ENCODE measurements around the gene OGDH. TPM values are rescaled to one million over a fixed set of nuclear protein-coding genes. Genes with fewer than 3 reads are reported as not detected.
"Not testable (repeated sequence)": the region's sequence is repeated elsewhere in the genome, so short reads cannot be mapped to it uniquely, and the experiment has no call there.

Gene OGDH
- total RNA-seq, 6 experiments from 2014 or later = 77.8 to 88.2 (median 80.2) TPM

- Mint-ChIP-seq H3K27me3 (ENCODE audit: insufficient read depth) (no peaks in the 10 kb centered on the region), H3K4me3 (peak overlapping the region; percentile 91), H3K27ac (peak overlapping the region; percentile 95; the same call in 1 of the 2 replicates), H3K9me3 (no peaks in the 10 kb centered on the region), H3K4me1 (ENCODE audit: low read depth) (peaks cover 24% of the 10 kb centered on the region), H3K36me3 (ENCODE audit: low read depth) (peaks cover 19% of the 10 kb centered on the region)
- no peak for DNase-seq
- TF ChIP-seq, protein P1, sequence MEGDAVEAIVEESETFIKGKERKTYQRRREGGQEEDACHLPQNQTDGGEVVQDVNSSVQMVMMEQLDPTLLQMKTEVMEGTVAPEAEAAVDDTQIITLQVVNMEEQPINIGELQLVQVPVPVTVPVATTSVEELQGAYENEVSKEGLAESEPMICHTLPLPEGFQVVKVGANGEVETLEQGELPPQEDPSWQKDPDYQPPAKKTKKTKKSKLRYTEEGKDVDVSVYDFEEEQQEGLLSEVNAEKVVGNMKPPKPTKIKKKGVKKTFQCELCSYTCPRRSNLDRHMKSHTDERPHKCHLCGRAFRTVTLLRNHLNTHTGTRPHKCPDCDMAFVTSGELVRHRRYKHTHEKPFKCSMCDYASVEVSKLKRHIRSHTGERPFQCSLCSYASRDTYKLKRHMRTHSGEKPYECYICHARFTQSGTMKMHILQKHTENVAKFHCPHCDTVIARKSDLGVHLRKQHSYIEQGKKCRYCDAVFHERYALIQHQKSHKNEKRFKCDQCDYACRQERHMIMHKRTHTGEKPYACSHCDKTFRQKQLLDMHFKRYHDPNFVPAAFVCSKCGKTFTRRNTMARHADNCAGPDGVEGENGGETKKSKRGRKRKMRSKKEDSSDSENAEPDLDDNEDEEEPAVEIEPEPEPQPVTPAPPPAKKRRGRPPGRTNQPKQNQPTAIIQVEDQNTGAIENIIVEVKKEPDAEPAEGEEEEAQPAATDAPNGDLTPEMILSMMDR (IDR thresholded peaks at IDR 0.05) = no peak
These were observed 23.1 kb upstream of the OGDH start for GRCh38 chr7:44583146-44583865.

DNA sequence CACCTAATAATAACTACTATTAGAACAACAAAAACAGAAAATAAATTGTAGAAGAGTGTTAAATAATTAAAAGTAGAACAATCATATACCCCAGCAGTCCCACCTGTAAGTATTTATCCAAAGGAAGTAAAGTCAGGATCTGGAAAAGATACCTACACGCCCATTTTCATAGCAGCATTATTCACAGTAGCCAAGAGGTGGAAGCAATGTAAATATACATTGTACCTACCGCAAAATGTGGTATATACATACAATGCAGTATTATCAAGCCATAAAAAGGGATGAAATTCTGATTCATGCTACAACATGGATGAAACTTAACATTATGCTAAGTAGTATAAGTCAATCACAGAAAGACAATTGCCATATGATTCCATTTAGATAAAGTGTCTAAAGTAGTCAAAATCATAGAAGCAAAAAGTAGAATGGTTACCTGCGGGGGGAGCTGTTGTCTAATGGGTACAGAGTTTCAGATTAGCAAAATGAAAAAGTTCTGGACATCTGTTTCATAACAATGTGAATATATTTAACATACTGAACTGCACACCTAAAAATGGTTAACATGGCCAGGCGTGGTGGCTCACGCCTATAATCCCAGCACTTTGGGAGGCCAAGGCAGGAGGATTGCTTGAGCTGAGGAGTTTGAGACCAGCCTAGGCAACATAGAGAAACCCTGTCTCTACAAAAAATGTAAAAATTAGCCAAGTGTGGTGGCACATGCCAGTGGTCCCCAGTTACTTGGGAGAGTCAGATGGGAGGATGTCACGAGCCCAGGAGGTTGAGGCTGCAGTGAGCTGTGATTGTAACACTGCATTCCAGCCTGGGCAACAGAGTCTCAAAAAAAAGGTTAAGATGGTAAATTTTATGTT lies 18.4 kb upstream of the OGDH start:
- Mint-ChIP-seq H3K36me3 (ENCODE audit: low read depth) (no peaks in the 10 kb centered on the region), H3K4me3 (0 out of 2 replicates have a peak overlapping the region, but pooled peaks have one; percentile 2), H3K27me3 (ENCODE audit: insufficient read depth) (peaks cover under 1% of the 10 kb centered on the region), H3K4me1 (ENCODE audit: low read depth) (peaks cover 11% of the 10 kb centered on the region), H3K27ac (0 out of 2 replicates have a peak overlapping the region, but pooled peaks have one; percentile 5), H3K9me3 (no peaks in the 10 kb centered on the region)
- DNase-seq = peak; percentile 60
- TF ChIP-seq, protein P1 (IDR thresholded peaks at IDR 0.05) = peak; percentile 82

DNA sequence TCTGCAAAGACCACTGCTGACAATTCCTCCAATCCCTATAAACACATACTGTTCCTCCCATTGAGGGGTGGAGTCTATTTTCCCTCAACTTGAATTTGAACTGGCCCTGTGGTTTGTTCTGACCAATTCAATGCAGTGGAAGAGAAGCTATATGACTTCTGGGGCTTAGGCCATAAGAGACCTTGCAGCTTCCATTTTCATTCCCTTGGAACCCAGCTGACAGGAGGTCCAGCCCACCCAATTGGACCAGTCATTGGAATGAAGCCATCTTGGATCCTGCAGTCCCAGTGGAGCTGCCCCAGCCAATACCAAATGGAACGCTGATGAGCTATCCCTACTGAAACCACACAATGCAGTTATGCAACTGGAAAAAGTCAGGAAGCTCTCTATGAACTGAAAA lies 15.5 kb upstream of the OGDH start:
- no peak overlapping the region for H3K4me3 Mint-ChIP-seq
- DNase-seq = no peak
- TF ChIP-seq, protein P1 (IDR thresholded peaks at IDR 0.05) = no peak

DNA sequence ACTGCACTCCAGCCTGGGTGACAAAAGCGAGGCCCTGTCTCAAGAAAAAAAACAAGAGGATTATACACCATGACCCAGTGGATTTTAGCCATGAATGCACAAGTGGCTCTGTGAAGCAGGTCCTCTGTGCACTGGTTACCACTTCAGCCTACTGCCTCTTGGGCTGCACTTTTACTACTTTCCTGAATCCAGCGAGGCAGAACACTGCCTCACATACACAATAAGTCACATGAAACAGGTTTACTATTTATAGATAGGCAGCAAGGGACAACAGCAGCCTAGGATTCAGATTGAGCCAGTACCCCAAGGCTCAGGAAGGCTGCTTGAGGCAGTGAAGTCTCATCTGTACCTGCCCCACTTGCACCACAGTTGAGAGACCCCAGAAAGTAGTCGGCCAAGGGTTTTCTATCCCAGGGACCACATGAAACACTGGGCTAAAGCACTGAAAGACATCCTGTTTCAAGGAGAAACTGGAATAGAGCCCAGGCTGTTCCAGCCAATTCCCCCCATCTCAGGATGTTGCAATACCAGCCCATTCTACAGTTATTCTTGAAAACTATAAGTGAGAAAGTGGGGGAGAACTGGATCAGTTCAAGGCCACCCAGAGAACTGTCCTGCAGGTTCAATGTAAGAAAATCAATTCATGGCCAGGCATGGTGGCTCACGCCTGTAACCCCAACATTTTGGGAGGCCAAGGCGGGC lies 10.3 kb upstream of the OGDH start:
- Mint-ChIP-seq H3K4me3 (no peak overlapping the region), H3K27me3 (ENCODE audit: insufficient read depth) (peaks cover 6% of the 10 kb centered on the region; the same call in 1 of the 2 replicates), H3K4me1 (ENCODE audit: low read depth) (no peaks in the 10 kb centered on the region), H3K27ac (no peak overlapping the region), H3K36me3 (ENCODE audit: low read depth) (no peaks in the 10 kb centered on the region), H3K9me3 (no peaks in the 10 kb centered on the region)
- TF ChIP-seq, protein P1 (IDR thresholded peaks at IDR 0.05) = no peak
- no peak for DNase-seq

More for the DNA sequence above, 15.5 kb upstream of the OGDH start:
- H3K36me3 Mint-ChIP-seq (ENCODE audit: low read depth) = no peaks in the 10 kb centered on the region
- H3K27me3 Mint-ChIP-seq (ENCODE audit: insufficient read depth) = peaks cover 4% of the 10 kb centered on the region
- H3K4me1 Mint-ChIP-seq (ENCODE audit: low read depth) = peaks cover 11% of the 10 kb centered on the region
- H3K9me3 Mint-ChIP-seq = no peaks in the 10 kb centered on the region
- H3K27ac Mint-ChIP-seq = no peak overlapping the region

GRCh38 chr7:44597181-44597580 lies 9.2 kb upstream of the OGDH start:
- H3K27me3 Mint-ChIP-seq (ENCODE audit: insufficient read depth); H3K36me3 Mint-ChIP-seq (ENCODE audit: low read depth); H3K27ac Mint-ChIP-seq; H3K9me3 Mint-ChIP-seq; DNase-seq; H3K4me3 Mint-ChIP-seq; H3K4me1 Mint-ChIP-seq (ENCODE audit: low read depth): not testable (repeated sequence)
